ENCODE measurements around the gene SLC7A10.
"Not testable (repeated sequence)": the region's sequence is repeated elsewhere in the genome, so short reads cannot be mapped to it uniquely, and the experiment has no call there.

SLC7A10 gene

DNA sequence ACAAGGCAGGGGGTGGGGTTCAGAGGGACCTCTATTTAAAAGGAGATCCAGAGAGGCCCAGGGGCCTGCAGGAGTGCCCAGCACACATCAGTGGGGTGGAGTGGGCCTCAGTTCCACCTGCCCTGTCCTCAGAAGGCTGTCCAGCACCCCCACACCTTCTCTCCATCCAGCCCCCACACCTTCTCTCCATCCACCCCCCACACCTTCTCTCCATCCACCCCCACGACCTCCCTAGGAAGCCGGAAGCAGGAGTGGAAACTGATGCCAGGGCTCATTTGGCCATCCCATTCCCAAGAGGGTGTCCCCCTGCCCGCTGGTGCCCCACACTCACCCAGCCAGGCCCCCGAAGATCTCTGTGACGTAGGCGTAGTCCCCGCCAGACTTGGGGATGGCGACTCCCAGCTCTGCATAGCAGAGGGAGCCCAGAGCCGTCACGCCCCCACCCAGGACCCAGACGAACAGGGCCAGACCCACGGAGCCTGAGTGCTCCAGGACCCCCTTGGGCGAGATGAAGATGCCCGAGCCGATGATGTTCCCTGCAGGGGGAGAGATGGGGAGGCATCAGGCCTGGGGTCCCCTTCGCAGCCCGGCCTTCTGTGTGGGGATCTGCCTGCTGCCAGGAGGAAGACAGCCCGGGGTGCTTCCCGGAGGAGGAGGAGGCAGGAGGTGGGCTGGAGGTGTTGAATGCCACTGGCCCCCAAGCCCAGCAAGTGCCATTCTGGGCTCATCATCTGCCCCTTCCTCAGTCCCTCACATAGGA, 10.0 kb downstream of the SLC7A10 start:
- no peak for FAIRE-seq

DNA sequence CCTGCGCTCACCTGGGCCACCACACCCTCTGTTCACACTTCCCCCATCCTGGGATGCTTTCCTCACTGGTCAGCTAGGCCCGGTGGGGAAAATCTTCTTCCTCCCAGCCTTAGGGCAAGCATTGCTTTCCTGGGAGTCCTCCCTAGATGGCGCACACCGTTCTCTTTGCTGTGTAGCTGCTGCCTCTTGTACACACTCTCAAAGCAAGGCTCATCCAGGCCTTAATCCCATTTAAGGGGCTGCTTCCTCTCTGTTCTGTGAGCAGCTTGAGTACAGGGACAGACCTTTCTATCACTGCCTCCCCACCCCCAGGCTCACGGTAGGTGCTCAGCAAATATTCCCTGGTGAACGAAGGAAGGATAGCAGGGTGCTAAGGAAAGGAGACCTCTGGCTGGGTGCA, 11.1 kb downstream of the SLC7A10 start:
- FAIRE-seq = no peak

DNA sequence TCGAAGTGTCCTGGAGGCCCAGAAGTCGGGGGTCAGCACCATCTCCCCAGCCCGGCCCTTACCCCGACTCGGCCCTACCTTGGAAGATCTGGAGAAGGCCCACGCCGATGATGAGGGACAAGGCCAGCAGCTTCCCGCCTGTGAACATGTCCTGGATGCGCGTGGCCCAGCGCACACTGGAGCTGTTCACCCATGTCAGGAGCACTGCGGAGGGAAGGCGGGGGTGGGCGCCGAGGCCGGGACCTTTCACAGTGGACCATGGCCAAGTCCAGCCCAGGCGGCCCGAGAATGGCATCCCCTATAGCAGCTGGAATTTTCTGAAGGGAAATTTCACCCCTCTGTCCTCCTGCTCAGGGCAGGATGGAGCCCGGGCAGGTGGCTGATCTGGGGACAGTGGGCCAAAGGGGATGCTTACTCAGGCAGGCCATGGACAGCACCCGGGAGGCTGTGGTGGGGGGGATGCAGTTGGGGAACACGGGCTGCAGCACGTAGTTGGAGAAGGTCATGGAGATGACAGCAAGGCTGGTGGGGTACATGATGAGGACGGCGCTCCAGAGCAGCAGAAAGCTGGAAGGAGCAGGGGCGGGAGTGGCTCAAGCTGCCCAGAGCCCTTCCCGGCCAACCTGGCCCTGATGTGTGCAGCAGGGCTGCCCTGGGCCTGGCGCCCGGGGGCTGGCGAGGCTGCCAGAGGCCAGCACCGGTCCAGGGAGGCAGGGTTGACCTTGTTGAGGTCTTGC, 13.0 kb downstream of the SLC7A10 start:
- FAIRE-seq = no peak

DNA sequence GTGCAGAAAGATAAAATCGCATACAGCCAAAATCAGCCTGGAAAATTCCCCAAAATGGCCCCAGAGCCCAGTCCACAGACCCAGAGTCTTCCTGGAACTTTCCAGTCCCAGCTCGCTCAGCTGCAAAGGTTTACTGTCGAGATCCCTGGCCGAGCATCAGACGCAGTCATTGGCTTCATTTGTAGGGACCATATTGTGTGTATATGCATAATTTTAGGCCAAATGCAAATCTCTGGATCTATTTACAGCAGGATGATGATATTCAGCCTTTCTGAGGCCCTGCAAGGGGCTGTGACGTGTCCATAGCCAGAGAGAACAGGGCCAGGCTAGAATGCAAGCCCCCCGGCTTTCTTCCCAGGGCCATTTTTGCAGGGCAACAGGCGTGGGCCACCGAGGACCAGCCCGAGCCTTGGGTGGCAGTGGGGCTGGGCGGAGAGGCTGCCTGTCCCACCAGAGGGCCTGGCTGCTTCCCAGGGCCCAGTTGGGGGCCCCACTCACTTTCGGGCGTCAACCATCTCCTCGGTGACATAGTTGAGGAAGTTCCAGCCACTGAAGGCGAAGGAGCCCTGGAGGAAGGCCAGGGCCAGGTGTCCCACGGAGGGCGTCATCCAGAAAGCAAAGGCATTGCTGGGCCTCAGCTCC, 13.7 kb downstream of the SLC7A10 start:
- FAIRE-seq = no peak

DNA sequence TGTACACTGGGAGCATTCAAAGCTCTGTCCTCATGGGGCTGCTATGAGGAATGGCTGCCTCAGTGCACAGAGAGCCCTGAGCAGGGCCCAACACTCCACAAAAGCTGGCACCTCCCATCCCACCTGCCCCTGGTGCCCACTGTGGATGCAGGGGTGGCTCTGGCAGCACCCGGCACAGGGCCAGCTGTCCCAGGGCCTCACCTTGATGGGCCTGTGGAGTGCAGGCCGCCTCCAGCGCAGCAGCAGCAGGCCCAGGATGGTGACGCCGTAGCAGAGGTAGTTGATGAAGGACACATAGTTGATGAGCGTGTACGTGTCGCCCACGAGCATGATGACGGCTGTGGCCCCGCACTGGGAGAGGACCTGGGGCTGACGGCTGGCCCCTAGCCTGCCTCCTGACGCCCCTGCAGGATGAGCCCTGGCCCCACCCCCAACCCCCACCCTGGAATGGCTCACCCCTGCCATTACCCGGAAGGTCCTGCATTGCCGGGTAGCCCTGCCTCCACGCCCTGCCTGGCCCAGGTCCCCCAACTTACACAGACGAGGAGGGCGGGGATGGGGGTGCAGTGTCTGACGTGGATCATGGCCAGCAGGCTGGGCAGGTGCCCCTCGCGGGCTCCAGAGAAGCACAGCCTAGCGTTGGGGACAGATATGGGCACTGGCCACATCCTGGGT, 15.2 kb downstream of the SLC7A10 start:
- no peak for FAIRE-seq

DNA sequence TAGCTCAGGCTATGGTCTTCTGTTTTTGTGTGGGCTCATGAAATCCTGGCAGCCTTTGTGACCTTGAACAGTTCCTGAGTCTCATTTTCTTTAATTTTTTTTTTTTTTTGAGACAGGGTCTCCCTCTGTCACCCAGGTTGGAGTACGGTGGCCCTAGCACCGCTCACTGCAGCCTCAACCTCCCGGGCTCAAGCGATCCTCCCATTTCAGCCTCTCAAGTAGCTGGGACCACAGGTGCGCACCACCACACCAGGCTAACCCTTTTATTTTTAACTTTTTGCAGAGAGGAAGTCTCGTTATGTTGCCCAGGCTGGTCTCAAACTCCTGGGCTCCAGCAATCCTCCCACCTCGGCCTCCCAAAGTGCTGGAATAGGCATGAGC, 15.8 kb downstream of the SLC7A10 start:
- FAIRE-seq = not testable (repeated sequence)

DNA sequence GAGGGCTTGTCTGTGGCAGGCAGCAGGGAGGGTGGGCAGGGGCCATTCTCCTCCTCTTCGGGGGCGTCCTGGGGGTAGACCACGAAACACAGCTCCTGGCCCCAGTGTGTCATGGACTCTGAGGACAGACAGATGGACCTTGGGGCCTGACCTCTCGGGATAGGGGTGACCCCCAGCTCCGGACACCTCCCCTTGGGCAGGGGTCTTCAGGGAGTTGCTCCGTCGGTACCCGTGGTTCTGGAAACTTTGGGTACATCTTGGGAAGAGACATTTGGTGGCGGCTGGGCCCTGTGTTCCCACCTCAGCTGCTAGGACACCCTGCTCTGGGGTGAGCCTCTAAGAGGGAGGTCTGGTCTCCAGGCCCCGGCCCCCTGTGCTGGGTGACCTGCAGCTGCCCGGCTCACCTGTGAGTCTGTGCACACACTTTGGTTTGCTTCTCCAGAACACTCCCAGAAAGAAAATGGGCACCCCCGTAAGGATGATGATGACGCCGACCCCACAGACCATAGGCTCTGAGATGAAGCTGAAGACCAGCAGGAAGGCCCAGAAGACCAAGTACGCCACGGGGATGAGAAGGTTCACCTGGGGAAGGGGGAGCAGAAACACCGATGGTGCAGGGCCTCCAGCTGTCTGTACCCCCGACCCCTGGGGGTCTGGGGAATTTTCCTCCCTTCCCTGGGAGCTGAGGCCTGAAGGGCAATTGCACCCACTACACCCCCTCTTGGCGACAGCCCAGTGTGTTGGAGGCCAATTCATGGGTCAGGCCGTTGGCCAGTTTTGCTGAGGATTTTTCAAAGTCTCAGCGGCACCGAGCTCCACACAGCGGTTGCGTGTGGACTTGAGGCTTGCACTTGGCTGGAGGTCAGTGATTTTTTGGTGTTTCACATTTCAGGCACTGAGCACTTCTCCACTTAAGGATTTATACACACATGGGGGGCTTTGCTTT, 16.5 kb downstream of the SLC7A10 start:
- FAIRE-seq = no peak

DNA sequence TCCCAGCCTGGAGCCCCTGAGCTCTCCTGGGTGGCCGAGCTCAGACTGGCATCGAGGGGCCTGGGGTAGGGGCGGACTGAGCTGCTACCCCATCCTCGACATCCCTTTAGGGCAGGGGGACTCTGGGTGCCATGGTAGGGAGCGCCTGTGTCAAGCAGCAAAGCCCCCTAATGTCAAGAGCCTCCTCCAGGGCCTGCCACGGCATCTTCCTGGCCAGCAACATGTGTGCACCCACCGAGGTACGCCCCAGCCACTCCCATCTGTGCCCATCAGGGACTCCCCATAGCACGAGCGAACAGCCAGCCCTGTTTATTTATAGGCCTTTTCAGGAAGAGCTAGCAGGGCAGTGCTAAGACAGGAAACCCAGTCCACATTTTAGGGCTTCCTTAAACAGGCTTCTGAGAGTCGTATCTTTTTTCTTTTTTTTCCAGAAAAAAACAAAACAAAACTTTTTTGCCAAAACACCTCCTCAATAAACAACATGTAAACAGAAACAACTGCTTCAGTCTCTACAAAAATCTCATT, 17.2 kb downstream of the SLC7A10 start:
- FAIRE-seq = no peak

DNA sequence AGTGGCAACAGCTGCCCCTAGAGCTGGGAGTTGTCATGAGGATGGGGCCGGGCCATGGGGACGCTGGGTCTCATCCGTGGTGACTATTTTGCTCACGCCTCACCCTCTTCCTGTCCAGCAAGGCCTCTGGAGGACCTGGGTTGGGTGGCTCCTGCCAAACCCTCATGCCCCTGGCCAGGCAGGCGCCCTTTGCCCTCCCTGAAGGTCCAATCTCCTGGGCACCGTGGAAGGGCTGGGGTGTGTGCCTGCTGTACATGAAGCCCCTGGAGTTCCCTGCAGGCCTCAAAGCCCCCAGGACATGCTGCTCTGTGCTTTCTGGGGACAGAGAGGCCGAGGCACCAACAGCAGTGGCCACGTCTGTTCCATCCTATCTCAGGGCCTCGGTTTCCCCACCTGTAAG, 17.7 kb downstream of the SLC7A10 start:
- FAIRE-seq = no peak

DNA sequence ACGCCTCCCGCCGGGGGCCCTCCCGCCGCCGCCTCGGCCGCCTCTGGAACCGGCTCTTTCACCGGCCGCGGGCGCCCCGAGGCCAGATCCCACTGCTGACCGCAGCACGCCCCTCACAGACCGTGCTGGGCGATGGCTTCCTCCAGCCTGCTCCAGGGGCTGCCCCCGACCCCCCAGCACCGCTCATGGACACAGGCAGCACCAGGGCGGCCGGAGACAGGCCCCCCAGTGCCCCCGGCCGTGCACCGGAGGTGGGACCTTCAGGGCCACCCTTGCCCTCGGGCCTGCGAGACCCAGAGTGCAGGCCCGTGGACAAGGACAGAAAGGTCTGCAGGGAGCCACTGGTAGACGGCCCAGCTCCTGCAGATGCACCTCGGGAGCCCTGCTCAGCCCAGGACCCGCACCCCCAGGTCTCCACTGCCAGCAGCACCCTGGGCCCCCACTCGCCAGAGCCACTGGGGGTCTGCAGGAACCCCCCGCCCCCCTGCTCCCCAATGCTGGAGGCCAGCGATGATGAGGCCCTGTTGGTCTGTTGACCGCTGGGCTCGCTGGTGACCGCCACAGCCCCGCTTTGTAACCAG, 18.5 kb downstream of the SLC7A10 start:
- FAIRE-seq = no peak

DNA sequence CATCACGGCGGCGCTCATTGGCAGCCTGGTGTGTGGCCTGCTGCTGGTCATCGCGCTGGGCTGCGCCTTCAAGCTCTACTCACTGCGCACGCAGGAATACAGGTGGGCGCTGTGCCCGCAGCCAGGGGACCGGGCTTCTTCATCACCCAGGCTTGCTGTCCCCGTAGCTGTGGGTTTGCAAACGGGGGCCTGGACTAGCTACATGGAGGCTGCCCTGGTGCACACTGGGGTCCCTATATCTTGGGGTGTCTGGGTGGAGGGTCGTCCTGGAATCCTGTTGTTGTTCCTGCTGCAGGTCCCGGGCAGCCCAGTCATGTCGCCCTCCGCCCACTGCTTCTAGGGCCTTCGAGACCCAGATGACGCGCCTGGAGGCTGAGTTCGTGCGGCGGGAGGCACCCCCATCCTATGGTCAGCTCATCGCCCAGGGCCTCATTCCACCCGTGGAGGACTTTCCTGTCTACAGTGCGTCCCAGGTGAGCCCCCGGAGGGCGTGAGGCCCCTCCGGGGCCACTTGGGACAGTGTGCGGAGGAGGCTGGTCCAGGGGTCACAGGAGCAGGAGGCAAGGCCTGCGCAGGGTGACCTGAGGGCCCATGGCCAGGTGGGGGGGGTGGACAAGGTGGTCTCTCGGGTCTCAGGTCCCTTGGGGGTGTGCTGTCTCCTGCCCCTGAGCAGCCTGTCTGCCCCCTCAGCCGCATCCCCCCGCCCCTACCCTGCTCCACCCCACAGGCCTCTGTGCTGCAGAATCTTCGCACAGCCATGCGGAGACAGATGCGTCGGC, 19.2 kb downstream of the SLC7A10 start:
- no peak for FAIRE-seq

DNA sequence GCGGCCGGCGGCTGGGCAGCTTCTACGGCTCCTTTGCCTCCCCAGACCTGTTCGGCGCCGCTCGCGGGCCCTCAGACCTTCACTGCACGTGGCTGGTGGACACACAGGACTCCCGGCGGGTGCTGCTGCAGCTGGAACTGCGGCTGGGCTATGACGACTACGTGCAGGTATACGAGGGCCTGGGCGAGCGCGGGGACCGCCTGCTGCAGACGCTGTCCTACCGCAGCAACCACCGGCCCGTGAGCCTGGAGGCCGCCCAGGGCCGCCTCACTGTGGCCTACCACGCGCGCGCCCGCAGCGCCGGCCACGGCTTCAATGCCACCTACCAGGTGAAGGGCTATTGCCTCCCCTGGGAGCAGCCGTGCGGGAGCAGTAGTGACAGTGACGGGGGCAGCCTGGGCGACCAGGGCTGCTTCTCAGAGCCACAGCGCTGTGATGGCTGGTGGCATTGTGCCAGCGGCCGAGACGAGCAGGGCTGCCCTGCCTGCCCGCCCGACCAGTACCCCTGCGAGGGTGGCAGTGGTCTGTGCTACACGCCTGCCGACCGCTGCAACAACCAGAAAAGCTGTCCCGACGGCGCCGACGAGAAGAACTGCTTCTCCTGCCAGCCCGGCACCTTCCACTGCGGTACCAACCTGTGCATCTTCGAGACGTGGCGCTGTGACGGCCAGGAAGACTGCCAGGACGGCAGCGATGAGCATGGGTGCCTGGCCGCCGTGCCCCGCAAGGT, 20.0 kb downstream of the SLC7A10 start:
- no peak for FAIRE-seq

DNA sequence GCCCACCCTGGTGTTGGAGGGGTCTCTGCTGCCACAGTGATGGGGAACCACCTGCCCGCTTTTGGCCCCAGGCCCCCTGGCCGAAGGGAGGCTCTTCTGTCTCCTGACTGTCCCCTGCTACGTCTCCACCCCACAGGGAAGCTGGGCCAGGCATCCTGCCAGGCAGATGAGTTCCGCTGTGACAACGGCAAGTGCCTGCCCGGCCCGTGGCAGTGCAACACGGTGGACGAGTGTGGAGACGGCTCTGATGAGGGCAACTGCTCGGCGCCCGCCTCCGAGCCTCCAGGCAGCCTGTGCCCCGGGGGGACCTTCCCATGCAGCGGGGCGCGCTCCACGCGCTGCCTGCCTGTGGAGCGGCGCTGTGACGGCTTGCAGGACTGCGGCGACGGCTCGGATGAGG, 20.5 kb downstream of the SLC7A10 start:
- FAIRE-seq = no peak

DNA sequence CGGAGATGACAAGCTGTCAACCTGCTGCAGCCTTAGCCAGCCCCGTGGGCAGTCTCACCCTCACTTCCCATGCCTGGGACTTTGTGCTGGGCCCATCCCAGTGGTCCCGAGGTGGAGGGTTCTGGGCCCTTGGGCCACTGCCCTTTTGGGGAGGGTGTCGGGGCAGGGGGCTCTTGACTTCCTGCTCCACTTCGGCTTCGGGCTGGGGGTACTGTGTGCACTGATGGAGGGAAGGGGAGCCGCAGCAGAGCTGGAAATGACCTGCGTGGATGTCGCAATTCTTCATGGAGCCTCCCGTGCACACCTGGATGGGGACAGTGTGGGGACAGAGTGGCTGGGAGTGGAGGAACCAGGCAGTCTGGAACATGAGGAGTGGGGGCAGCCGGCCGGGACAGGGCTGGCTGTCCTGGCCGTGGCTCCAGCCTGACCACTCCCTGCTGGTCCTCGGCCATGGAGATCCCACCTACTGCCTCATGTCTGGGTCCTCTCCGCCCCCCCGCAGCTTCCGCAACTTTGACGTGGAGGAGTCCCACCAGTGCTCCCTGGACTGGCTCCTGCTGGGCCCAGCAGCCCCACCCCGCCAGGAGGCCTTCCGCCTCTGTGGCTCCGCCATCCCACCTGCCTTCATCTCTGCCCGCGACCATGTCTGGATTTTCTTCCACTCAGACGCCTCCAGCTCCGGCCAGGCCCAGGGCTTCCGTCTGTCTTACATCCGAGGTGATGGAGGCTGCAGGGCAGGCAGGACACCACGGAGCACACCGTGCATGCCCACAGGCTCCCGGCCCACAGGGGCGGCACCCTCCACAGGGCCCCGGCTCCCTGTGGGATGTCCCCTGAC, 21.3 kb downstream of the SLC7A10 start:
- no peak for FAIRE-seq

DNA sequence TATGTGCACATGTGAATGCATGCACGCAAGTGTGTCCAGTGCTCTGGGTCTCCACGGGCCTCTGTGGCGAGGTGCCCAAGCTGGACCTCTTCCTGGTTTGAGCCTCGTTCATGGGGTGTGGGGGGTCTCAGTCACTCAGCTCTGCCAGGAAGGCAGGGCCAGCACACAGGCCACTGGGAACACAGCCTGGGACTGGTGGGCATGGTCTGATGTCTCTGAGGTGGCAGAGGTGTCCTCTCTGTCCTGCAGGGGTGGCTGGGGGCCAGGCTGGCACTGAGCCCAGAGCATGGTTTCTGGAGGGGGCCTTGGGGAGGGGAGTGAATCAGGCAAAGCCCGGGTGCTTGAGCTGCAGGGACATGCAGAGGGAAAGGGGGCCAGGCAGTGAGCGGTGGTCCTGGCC, 22.1 kb downstream of the SLC7A10 start:
- no peak for FAIRE-seq

DNA sequence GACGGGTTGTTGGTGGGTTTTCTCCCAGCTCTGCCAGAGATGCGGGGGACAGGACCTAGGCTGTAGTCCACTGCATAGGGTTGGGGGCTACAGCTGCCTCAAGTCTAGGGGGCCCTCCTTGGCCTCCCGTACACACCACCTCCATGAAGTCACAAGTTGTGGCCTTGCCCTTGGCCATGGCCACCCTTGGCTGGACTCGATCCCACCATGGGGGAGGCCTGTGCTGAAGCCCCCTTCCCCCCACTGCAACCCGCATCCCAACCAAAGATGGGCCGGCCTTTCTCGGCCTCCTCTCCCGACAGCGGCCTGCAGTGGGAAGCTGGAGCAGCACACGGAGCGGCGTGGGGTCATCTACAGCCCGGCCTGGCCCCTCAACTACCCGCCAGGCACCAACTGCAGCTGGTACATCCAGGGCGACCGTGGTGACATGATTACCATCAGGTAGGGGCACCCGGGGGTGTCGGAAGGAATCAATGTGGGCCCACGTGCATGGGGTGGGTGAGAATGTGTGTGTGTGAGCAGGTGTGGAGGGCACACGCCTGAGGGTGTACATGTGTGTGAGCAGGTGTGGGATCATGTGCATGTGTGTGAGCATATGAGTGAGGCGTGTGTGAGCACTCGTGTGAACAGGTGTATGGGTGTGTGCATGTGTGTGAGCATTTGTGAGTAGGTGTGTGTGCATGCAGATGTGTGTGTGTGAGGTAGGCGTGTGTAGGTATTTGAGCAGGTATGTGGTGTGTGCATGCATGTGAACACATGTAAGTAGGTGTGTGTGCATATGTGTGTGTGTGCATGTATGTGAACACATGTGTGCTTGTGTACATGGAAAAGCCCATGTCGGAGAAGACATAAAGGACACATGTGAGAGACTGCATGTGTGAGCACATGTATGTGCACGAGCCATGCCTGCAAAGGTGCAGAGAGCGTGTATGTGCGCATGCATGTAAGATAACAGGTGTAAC, 22.8 kb downstream of the SLC7A10 start:
- FAIRE-seq = no peak

DNA sequence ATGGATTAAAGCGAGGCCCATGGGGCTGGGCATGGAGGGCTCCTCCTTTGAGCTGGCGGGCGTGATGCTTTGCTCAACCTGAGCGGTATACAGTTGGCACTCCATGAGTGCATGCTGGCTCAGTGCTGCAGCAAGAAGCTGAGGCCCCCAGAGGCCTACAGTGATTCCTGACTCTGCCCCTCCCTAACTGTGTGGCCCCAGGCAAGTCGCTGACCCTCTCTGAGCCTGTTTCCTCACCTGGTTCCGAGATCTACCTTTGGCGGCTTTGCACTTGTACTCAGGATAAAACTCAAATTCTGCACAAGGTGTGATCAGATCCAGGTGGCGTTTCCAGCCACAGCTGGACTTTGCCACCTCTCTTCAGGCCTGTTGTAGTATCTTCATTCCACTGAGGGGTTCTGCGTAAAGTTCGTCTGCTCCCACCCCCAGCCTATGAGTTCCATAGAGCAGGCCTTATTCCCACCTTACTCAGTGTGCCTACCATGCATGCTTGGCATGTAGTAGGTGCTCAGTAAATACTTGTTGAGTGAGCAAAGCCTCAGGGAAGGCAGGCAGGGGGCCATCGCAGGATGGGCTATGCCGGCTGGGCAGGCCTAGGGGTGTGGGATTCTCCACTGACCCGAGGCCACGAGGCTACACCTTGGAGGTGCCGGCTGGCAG, 23.6 kb downstream of the SLC7A10 start:
- no peak for FAIRE-seq

Data from endometrium (tissue), 2 donors.